ENCODE results near the gene NUTF2.

GRCh38 chr16:67901734-67902133 lies 55.0 kb downstream of the NUTF2 start:
- TF ChIP-seq CTCF (IDR thresholded peaks at IDR 0.05) (no peak), POLR2A (IDR thresholded peaks at IDR 0.05) (no peak)

All from Peyer's patch (tissue), 4 donors.